GM12875 (cell line): ENCODE data around the gene TAF1D.
"Not testable (repeated sequence)": the region's sequence is repeated elsewhere in the genome, so short reads cannot be mapped to it uniquely, and the experiment has no call there.

ENCODE experiments used
- H3K4me3 ChIP-seq: one replicate; pipeline ENCODE4 v1.5.1; 2011; ENCODE audit warnings: low read depth, low read length, control low read depth
- CTCF ChIP-seq: IDR thresholded peaks from 2 replicates; pipeline ENCODE4 v1.5.1; 2011; ENCODE audit warnings: low read depth, mild to moderate bottlenecking, control low read depth, inconsistent platforms, low read length, moderate library complexity, borderline replicate concordance; ENCODE audit not compliant: insufficient read depth

The TAF1D gene

GRCh38 chr11:93741094-93741881 is at the start of gene TAF1D, which contains the start of gene C11orf54:
TAF1D (minus strand) TSS chr11:93741495; CDS start chr11:93739304, 2,191 bp downstream.
C11orf54 (plus strand) TSS chr11:93741672; CDS start chr11:93747394, 5,722 bp downstream.
- TF ChIP-seq CTCF: no peak
- peak within 1 kb of the TSS; percentile 68 for H3K4me3 ChIP-seq

- TF ChIP-seq CTCF: no peak
- peak overlapping the region; percentile 88 for H3K4me3 ChIP-seq
These were observed 43.7 kb upstream of the TAF1D start for GRCh38 chr11:93784935-93785360.

GRCh38 chr11:93784145-93784934 is 43.0 kb upstream of the TAF1D start, which contains the start of gene MED17:
MED17 (plus strand) TSS chr11:93784282; CDS start chr11:93784514, 232 bp downstream.
- H3K4me3 ChIP-seq: peak within 1 kb of the TSS; percentile 88
- TF ChIP-seq CTCF: peak; percentile 50

- peak overlapping the region; percentile 88 for H3K4me3 ChIP-seq
These were observed 42.5 kb upstream of the TAF1D start for GRCh38 chr11:93783765-93784144.

GRCh38 chr11:93783362-93783761 is 42.1 kb upstream of the TAF1D start:
- H3K4me3 ChIP-seq: peak overlapping the region; percentile 88
- no peak for TF ChIP-seq CTCF

More at GRCh38 chr11:93783765-93784144, 42.5 kb upstream of the TAF1D start:
- TF ChIP-seq CTCF: no peak

GRCh38 chr11:93775289-93775688 is 34.0 kb upstream of the TAF1D start:
- no peak for TF ChIP-seq CTCF
- H3K4me3 ChIP-seq: no peak overlapping the region

GRCh38 chr11:93774560-93774959 is 33.3 kb upstream of the TAF1D start:
- H3K4me3 ChIP-seq: not testable (repeated sequence)
